ENCODE measurements around the gene ADAMTS10.

The ADAMTS10 gene

DNA sequence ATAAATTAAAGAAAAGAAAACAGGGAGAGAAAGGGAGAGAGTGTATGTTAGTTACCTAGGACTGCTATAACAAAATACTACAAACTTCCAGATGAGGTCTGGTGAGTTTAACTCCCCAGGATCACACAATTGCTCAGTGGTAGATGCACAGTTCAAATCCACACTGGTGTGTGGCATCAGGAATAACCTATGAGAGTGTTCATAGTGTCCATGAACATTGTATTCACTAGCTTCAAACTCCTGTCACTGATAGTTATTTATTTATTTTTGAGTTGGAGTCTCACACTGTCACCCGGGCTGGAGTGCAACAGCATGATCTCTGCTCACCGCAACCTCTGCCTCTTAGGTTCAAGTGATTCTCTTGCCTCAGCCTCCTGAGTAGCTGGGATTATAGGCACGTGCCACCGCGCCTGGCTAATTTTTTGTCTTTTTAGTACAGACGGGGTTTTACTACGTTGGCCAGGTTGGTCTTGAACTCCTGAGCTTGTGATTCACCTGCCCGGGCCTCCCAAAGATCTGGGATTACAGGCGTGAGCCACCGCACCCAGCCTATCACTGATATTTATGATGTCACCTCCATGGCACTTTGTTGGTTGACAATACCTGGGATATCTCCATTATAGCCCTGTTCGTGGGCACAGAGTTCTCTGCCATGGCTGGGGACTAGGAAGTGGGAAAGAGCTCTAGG is 19.6 kb upstream of the ADAMTS10 start, which contains the start of gene NFILZ:
Gene NFILZ (plus strand): TSS at position 638 of the 688 bp plus-strand sequence. CDS start 46,133 bp downstream, outside the sequence.
- in situ Hi-C loops (cut with MboI; ENCODE audit: low sequenced_read_pairs) = no loop called here

DNA sequence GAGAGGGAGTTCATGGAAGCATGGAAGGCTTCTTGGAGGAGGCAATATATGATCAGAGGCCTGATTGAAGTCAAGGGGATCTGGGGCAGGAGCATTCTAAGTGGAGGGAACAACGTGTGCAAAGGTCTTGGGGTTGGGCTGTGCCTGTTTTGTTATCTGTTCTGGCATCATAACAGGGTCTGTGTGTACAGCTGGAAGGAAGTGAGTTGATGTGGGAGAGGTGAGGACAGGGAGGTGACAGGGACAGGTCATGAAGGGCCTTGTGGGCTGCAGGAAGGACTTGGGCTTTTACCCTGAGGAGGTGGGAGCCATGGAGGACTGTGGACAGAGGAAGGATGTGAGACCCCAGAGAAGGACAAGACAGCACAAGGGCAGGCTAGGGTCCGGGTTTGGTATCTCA is 18.7 kb upstream of the ADAMTS10 start:
- in situ Hi-C loops (cut with MboI; ENCODE audit: low sequenced_read_pairs) = no loop called here

DNA sequence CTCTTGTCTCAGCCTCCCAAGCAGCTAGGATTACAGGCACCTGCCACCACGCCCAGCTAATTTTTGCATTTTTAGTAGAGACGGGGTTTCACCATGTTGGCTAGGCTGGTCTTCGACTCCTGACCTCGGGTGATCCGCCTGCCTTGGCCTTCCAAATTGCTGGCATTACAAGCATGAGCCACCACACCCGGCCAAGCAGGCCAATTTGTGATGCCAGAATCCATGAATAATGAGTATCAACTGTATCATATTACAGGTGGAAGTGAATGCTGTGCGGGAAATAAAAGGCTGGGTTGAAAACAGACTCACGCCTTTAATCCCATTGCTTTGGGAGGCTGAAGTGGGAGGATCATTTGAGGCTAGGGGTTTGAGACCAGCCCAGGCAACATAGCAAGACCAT is 16.3 kb upstream of the ADAMTS10 start:
- in situ Hi-C loops (cut with MboI; ENCODE audit: low sequenced_read_pairs) = no loop called here

DNA sequence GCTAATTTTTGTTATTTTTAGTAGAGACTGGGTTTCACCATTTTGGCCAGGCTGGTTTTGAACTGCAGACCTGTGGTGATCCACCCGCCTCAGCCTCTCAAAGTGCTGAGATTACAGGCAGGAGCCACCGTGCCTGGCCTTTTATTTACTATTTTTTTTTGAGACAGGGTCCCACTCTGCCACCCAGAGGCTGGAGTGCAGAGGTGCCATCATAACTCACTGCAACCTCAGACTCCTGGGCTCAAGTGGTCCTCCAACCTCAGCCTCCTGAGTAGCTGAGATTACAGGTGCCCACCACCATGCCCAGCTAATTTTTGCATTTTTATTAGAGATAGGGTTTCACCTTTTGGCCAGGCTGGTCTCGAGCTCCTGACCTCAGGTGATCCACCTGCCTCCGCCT is 12.4 kb upstream of the ADAMTS10 start:
- in situ Hi-C loops (cut with MboI; ENCODE audit: low sequenced_read_pairs) = loop anchor here (25.0 kb wide), 1 partner anchor 464 kb away; the partner anchor contains the start of gene OR1M1

DNA sequence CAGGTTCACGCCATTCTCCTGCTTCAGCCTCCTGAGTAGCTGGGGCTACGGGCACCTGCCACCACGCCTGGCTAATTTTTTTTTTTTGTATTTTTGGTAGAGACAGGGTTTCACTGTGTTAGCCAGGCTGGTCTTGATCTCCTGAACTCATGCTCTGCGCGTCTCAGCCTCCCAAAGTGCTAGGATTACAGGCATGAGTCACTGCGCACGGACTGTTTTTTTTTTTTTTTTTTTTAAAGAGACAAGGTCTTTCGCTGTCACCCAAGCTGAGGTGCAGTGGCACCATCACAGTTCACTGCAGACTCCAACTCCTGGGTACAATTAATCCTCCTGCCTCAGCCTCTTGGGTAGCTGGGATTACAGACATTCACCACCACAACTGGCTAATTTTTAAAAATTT is 8.2 kb upstream of the ADAMTS10 start:
- in situ Hi-C loops (cut with MboI; ENCODE audit: low sequenced_read_pairs) = loop anchor here (25.0 kb wide), 1 partner anchor 469 kb away; the partner anchor contains the start of gene OR1M1

DNA sequence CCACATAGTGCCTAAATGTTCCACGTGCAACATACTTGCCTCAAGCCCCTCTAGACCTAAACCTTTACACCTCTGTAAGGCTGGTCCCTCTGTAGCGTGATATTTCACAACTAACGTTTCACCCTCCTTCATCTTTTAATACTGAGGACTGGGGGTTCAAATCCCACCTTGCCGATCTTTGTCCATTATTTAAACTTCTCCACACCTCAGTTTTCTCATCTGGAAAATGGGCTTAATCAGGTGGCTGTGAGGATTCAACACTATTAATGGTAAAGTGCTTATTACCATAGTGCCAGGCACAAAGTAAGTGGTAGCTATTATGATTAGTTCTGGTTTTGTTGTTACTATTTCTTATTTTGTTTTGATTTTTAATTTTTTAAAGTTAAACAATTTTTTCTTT is 7.5 kb upstream of the ADAMTS10 start:
- in situ Hi-C loops (cut with MboI; ENCODE audit: low sequenced_read_pairs) = loop anchor here (25.0 kb wide), 1 partner anchor 469 kb away; the partner anchor contains the start of gene OR1M1

DNA sequence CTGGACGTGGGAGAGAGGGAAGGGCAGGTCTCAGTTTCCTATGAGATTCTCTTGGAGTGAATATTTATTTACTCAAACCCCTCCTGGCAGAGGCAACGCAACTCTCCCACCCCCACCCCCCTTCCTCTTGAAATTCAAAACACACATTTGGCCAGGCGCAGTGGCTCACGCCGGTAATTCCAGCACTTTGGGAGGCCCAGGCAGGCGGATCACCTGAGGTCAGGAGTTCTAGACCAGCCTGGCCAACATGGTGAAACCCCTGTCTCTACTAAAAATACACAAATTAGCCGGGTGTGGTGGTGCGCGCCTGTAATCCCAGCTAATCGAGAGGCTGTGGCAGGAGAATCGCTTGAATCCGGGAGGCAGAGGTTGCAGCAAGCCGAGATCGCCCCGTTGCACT is 6.8 kb upstream of the ADAMTS10 start:
- in situ Hi-C loops (cut with MboI; ENCODE audit: low sequenced_read_pairs) = loop anchor here (25.0 kb wide), 1 partner anchor 470 kb away; the partner anchor contains the start of gene OR1M1

DNA sequence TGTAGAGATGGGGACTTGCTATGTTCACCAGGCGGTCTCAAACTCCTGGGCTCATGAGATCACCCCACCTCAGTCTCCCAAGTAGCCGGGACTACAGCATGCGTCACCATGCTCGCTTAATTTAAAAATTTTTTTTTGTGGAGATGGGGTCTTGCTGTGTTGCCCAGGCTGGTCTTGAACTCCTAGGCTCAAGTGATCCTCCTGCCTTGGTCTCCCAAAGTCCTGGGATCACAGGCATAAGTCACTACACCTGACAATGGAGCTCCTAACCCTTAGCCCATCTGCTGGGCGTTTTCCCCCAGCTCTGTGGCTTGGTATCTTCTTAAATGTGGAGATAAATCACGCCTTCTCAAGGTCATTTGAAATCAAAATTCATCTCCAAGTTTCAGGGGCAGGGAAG is 6.3 kb upstream of the ADAMTS10 start:
- in situ Hi-C loops (cut with MboI; ENCODE audit: low sequenced_read_pairs) = loop anchor here (25.0 kb wide), 1 partner anchor 470 kb away; the partner anchor contains the start of gene OR1M1

DNA sequence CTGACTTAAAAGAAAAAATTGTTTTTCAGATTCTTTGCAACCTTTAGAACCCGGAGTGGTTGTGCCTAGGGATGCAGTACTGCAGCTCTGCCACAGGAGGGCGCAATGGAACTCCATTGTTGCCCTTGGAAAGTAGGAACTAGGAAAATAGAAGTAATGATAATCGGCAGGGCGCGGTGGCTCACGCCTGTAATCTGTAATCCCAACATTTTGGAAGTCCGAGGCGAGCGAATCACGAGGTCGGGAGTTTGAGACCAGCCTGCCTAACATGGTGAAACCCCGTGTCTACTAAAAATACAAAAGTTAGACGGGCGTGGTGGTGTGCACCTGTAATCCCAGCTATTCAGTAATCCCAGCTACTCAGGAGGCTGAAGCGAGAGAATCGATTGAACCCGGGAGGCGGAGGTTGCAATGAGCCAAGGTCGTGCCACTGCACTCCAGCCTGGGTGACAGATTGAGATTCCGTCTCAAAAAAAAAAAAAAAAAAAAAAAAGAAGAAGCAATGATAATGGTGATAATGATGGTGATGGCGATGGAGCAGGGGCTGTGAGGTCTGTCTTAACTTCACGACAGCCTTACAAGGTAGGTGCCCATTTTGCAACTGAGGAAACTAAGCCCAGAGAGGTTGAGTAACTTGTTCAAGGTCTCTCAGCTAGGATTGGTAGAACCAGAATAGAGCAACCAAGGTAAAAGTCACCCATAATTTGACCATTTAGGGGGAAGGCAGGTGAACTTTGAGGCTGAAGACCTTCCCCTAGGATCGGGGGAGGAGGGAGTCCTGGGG is 5.5 kb upstream of the ADAMTS10 start:
- in situ Hi-C loops (cut with MboI; ENCODE audit: low sequenced_read_pairs) = loop anchor here (25.0 kb wide), 1 partner anchor 471 kb away; the partner anchor contains the start of gene OR1M1

DNA sequence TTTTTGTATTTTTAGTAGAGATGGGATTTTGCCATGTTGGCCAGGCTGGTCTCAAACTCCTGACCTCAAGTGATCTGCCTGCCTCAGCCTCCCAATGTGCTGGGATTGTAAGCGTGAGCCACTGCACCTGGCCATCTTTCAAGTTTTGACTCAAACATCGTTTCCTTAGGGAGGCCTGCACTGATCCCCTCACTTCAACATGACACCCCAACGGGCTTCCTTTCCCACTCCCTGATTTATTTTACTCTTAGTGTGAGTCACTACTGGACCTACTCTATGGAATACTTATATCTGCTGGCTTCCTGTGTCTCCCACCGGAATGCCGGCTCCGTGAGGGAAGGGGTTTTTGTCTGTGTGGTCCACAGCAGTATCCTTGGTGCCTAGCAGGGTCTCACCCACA is 4.5 kb upstream of the ADAMTS10 start:
- in situ Hi-C loops (cut with MboI; ENCODE audit: low sequenced_read_pairs) = loop anchor here (25.0 kb wide), 1 partner anchor 472 kb away; the partner anchor contains the start of gene OR1M1

DNA sequence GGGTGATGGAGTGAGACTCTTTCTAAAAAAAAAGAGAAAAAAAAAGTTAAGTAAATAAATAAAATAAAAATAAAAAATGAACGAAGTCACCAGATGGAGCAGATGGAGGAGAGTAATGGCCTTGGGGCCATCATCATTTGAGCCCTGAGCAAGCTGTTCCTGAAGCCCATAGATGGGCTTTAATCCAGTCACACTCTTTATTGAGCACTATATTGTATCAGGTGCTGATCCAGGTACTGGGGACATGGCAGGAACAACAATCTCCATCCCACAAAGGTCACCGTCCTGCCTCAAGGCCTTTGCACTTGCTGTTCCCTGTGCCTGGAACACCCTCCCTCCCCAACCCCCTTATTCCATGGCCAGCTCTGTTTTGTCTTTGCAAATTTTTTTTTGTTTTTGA is 3.9 kb upstream of the ADAMTS10 start:
- in situ Hi-C loops (cut with MboI; ENCODE audit: low sequenced_read_pairs) = loop anchor here (25.0 kb wide), 1 partner anchor 473 kb away; the partner anchor contains the start of gene OR1M1

DNA sequence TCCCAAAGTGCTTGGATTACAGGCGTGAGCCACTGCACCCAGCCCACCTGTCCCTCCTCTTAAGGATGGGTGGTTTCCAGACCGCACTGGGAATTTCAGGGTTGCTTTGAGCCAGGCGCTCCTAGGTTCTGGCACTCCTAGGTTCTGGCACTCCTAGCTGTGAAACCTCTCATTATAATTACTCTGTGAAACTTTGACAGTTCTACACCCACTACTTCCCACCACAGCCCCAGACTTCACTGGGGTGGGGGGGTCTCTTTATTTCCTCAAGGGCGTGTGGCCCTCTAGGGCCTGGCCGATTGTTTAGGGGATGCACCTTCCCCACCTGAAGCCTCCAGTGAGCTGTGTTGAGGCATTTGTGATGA is 2.3 kb upstream of the ADAMTS10 start:
- in situ Hi-C loops (cut with MboI; ENCODE audit: low sequenced_read_pairs) = loop anchor here (25.0 kb wide), 1 partner anchor 475 kb away; the partner anchor contains the start of gene OR1M1

DNA sequence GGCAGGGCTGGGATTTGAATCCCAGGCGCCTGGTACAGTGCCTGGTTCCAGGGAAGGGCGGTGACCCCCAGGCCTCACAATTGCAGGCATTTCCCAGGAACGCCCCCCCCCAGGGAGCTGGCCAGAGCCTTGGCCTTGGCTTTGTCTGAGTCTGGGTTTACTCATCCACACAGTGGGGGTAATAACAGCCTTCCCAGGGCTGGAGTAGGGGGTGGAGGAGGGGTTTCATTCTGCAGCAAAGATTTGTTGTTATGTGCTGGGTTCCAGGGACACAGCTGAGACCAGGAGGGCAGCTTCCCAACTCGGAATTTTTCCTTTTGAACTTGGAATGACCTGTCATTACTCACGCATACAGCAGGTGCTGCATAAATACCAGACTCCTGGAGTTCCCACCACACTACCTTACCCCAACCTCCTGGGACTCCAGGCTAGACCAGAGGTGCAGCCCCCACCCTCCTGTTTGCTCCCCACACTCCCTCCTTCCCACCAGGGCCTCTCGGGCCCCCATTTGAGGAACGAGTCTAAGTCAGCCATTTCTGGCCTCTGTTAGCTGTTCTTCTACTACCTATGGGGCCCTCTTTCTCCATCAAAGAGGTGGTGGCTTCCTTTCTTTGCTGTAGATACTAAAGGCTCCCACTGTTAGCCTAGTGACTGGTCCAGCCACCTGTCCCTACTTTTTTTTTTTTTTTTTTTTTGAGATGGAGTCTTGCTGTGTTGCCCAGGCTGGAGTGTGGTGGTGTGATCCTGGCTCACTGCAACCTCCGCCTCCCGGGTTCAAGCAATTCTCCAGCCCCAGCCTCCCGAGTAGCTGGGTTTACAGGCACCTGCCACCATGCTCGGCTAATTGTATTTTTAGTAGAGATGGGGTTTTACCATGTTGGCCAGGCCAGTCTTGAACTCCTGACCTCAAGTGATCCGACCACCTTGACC is 1.6 kb upstream of the ADAMTS10 start:
- in situ Hi-C loops (cut with MboI; ENCODE audit: low sequenced_read_pairs) = loop anchor here (25.0 kb wide), 1 partner anchor 475 kb away; the partner anchor contains the start of gene OR1M1

DNA sequence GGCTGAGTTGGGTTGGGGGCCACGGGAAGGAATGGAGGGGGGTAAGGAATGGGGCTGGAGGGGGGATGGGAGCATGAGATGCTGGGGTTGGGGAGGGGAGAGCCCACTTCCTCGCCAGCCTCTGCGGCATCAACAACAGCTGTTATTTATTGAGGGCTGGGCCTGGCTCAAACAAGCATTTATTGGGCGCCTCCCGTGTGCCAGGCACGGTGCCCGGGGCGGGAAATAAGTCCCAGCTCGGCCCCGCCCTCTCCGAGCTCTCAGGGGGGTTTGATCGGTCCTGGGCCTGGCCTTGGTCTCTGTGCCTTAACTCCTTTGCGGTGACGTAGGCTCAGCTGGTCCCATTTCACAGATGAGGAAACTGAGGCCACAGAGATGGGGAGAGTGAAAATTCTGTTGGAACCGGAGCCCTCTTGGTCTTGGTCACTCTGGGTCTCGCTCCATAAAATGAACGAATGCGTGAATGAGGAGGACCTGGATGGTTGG is 919 bp upstream of the ADAMTS10 start:
- in situ Hi-C loops (cut with MboI; ENCODE audit: low sequenced_read_pairs) = loop anchor here (25.0 kb wide), 1 partner anchor 476 kb away; the partner anchor contains the start of gene OR1M1

DNA sequence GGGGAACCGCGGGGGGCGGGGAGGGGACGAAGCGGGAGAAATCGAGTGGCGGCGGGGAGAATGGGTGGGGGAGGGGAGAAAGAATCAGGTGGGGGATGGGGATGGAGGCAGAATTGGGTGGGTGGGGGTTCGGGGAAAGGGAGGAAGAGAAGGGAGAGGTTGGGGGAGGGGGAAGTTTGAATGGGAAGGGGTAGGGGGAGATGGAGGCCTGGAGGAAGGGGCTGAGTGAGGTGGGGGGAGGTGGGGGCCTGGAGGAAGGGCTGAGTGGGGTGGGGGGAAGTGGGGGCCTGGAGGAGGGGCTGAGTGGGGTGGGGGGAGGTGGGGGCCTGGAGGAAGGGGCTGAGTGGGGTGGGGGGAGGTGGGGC is 403 bp upstream of the ADAMTS10 start:
- in situ Hi-C loops (cut with MboI; ENCODE audit: low sequenced_read_pairs) = loop anchor here (25.0 kb wide), 1 partner anchor 476 kb away; the partner anchor contains the start of gene OR1M1

DNA sequence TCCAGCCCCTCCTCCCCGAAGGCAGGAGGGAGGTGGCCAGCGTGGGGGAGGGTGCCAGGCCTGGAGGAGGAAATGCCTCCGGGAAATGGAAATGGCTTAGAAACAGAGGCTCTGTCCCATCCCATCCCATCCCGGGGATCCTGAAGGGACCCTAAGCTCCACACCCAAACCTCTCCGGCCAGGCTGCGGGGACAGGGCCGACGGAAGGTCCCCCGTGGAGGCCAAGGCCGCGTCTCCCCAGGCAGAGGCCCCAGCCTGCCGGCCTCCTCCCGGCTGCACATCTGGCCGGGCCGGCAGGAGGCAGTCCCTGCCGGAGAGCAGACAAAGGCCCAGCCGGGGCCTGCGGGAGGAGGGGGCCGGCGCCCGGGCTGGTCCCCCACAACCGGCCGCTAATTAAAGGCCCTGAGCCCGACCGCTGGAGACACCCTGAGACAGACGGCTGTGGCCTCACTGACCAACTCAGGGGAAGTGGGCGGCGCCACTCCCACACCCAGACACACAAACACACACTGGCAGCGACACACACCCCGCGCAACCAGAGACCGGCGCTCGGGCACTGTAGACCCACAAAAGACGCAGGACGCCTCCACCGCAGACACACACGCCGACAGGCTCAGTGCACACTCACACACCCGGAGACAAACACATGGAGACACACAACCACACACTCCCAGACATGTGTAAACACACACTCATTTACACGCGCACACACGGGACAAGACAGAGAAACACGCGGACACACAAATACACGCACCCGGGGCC is 1.1 kb downstream of the ADAMTS10 start:
- in situ Hi-C loops (cut with MboI; ENCODE audit: low sequenced_read_pairs) = loop anchor here (25.0 kb wide), 1 partner anchor 478 kb away; the partner anchor contains the start of gene OR1M1

DNA sequence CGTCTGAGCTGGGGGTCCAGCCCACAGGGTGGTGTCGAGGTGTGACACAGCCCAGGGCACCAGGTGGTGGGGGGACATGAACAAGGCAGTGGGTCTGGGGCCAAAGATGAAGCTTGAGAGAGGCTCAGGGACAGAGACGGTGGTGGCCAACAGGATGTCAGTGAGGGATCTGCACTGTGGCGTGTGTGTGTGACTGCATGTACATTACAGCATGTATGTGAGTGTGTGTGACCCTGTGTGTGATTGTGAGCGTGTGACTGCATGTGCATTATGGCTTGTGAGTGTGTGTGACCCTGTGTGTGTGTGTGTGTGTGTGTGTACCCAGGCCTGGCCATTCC is 1.6 kb downstream of the ADAMTS10 start:
- in situ Hi-C loops (cut with MboI; ENCODE audit: low sequenced_read_pairs) = loop anchor here (25.0 kb wide), 1 partner anchor 478 kb away; the partner anchor contains the start of gene OR1M1

DNA sequence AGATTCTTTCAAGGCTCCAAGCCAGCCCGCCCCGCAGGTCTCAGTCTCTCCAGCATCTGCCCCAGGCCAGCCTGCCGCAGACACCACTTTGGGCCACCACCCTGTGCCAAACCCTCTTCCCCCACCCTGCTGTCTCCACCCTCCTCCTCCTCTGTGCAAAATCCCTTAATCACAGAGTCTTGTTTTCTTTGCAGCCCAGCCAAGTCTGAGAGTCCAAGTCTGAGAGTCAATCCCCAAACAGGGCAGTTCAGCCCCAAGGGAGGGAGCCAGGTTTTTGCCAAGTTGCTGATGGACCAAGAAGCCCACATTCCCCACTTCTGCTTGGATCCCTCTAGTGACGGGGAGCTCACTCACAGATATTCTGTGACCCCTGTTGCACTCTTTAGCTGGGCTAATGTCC is 3.1 kb downstream of the ADAMTS10 start:
- in situ Hi-C loops (cut with MboI; ENCODE audit: low sequenced_read_pairs) = loop anchor here (25.0 kb wide), 1 partner anchor 480 kb away; the partner anchor contains the start of gene OR1M1

DNA sequence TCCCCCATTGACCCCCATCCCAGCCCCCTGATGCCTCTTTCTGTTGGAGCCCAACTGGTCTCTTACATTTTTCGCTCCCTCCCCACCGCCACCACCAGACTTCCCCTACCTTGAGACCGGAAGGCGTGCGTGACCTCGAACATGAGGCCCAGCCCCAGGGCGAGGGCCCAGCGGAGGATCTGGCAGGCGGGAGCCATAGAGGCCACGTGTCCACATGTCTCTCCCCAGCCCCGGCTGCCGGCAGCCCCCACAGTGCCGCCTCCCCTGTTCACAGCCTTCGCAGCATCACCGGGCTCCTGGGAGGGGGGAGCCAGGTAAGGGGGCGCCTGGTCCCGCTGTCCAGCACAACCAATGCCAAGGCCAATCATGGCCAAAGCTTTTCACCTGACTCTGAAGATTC is 5.0 kb downstream of the ADAMTS10 start:
- in situ Hi-C loops (cut with MboI; ENCODE audit: low sequenced_read_pairs) = loop anchor here (25.0 kb wide), 1 partner anchor 482 kb away; the partner anchor contains the start of gene OR1M1

All from HL-60/S4 treated with phorbol 12-myristate 13-acetate at 8.2 ng/mL for 4 days and 3 days (cell line).